Astrocyte of the cerebellum (primary cell): Measurements from ENCODE around the gene FHOD3.

ENCODE experiments used
- DNase-seq: peaks from one replicate; pipeline ENCODE4 v3.0.0-alpha.2; 2011; ENCODE audit warnings: low read depth
- H3K4me3 ChIP-seq: 2 replicates; pipeline ENCODE4 v1.5.1; 2011; ENCODE audit warnings: mild to moderate bottlenecking, low read depth, low read length, moderate library complexity
- CTCF ChIP-seq: IDR thresholded peaks from 2 replicates; pipeline ENCODE4 v1.5.1; 2012; ENCODE audit warnings: low read length, low read depth, moderate library complexity, mild to moderate bottlenecking; ENCODE audit errors: missing control alignments
- in situ Hi-C: cut with HindIII; loops from 2 replicates; pipeline ENCODE4 v1.10.0; 2017; ENCODE audit warnings: low sequenced_read_pairs

FHOD3 gene

GRCh38 chr18:36667811-36668210 is 370.3 kb downstream of the FHOD3 start:
- H3K4me3 ChIP-seq, result no peak overlapping the region
- no peak for DNase-seq
- in situ Hi-C loops, result no loop called here
- no peak for TF ChIP-seq CTCF

GRCh38 chr18:36668349-36668748 is 370.8 kb downstream of the FHOD3 start:
- DNase-seq, result no peak
- in situ Hi-C loops, result no loop called here
- H3K4me3 ChIP-seq, result no peak overlapping the region
- TF ChIP-seq CTCF, result no peak

GRCh38 chr18:36672437-36673344 is 375.2 kb downstream of the FHOD3 start:
- no peak for TF ChIP-seq CTCF
- in situ Hi-C loops, result no loop called here
- no peak overlapping the region for H3K4me3 ChIP-seq
- DNase-seq, result no peak

GRCh38 chr18:36673452-36673851 is 375.9 kb downstream of the FHOD3 start:
- in situ Hi-C loops, result no loop called here
- TF ChIP-seq CTCF, result no peak
- DNase-seq, result no peak

GRCh38 chr18:36675076-36675475 is 377.6 kb downstream of the FHOD3 start:
- H3K4me3 ChIP-seq, result no peak overlapping the region
- in situ Hi-C loops, result no loop called here
- no peak for TF ChIP-seq CTCF
- no peak for DNase-seq

More at GRCh38 chr18:36673452-36673851, 375.9 kb downstream of the FHOD3 start:
- H3K4me3 ChIP-seq, result no peak overlapping the region

GRCh38 chr18:36675542-36675941 is 378.0 kb downstream of the FHOD3 start:
- TF ChIP-seq CTCF, result no peak
- in situ Hi-C loops, result no loop called here
- no peak overlapping the region for H3K4me3 ChIP-seq
- DNase-seq, result no peak
